Neutrophil (primary cell): ENCODE data around the gene FARSA.
A peak's percentile ranks its signal among the peaks of the same experiment; 100 is the strongest.
"Not testable (repeated sequence)": the region's sequence is repeated elsewhere in the genome, so short reads cannot be mapped to it uniquely, and the experiment has no call there.

ENCODE experiments used
- H3K27ac ChIP-seq: fragments of 200-600 bp; sonication (generic); 2 replicates; pipeline ENCODE4 v1.5.1; 2016; ENCODE audit warnings: mild to moderate bottlenecking, moderate library complexity
- H3K27me3 ChIP-seq: fragments of 200-600 bp; sonication (generic); 2 replicates; pipeline ENCODE4 v1.6.0; 2016; ENCODE audit warnings: mild to moderate bottlenecking
- H3K36me3 ChIP-seq: fragments of 200-600 bp; sonication (generic); 2 replicates; pipeline ENCODE4 v1.5.1; 2017
- H3K4me1 ChIP-seq, 2 experiments: fragments of 200-600 bp in 1 of 2; sonication (generic) in 1 of 2; 1 replicate in 1 of 2; 2 replicates in 1 of 2; pipeline versions ENCODE4 v1.5.1 to v1.6.1; 2013 to 2016; ENCODE audit warnings: low read depth in 1 of 2, low read length in 1 of 2, mild to moderate bottlenecking in 1 of 2, moderate library complexity in 1 of 2; ENCODE audit not compliant: control insufficient read depth in 1 of 2, insufficient read depth in 1 of 2
- H3K4me3 ChIP-seq, 2 experiments: fragments of 200-600 bp in 1 of 2; sonication (generic) in 1 of 2; 1 replicate in 1 of 2; 2 replicates in 1 of 2; pipeline ENCODE4 v1.5.1; 2013 to 2016; ENCODE audit warnings: low read depth in 1 of 2, low read length in 1 of 2, mild to moderate bottlenecking in 1 of 2, moderate library complexity in 1 of 2
- H3K9me3 ChIP-seq: fragments of 200-600 bp; sonication (generic); 2 replicates; pipeline ENCODE4 v1.5.1; 2016
- TF ChIP-seq, protein P1 (sequence below): fragments of 200-600 bp; sonication (generic); IDR thresholded peaks from 2 replicates; pipeline ENCODE4 v1.5.1; 2016; ENCODE audit warnings: antibody characterized with exemption

The FARSA gene

DNA sequence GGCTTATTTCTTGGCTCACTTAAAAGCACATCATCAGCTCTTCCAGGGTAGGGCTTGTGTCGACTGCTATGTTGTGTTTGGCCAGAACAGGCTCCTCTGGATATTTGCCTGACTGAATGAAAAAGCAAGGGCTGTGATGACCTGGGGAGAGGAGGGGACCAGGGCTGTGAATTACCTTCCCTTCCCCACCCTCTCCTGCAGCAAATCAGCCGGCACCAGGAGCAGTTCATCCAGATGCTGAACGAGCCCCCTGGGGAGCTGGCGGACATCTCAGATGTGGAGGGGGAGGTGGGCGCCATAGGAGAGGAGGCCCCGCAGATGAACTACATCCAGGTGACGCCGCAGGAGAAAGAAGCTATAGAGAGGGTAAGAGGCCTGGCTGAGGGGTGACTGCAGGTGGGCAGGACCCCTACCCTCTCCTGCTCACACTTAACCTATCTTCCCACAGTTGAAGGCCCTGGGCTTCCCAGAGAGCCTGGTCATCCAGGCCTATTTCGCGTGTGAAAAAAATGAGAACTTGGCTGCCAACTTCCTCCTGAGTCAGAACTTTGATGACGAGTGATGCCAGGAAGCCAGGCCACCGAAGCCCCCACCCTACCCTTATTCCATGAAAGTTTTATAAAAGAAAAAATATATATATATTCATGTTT, 19.1 kb upstream of the FARSA start:
- Histone ChIP-seq H3K27me3 (no peaks in the 10 kb centered on the region), H3K27ac (peak overlapping the region; percentile 47), H3K9me3 (no peaks in the 10 kb centered on the region), H3K4me1 (peaks cover 13 to 28% of the 10 kb centered on the region in 2 experiments), H3K36me3 (peaks cover 22% of the 10 kb centered on the region), H3K4me3 (no peak overlapping the region)
- TF ChIP-seq, protein P1, sequence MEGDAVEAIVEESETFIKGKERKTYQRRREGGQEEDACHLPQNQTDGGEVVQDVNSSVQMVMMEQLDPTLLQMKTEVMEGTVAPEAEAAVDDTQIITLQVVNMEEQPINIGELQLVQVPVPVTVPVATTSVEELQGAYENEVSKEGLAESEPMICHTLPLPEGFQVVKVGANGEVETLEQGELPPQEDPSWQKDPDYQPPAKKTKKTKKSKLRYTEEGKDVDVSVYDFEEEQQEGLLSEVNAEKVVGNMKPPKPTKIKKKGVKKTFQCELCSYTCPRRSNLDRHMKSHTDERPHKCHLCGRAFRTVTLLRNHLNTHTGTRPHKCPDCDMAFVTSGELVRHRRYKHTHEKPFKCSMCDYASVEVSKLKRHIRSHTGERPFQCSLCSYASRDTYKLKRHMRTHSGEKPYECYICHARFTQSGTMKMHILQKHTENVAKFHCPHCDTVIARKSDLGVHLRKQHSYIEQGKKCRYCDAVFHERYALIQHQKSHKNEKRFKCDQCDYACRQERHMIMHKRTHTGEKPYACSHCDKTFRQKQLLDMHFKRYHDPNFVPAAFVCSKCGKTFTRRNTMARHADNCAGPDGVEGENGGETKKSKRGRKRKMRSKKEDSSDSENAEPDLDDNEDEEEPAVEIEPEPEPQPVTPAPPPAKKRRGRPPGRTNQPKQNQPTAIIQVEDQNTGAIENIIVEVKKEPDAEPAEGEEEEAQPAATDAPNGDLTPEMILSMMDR = no peak

DNA sequence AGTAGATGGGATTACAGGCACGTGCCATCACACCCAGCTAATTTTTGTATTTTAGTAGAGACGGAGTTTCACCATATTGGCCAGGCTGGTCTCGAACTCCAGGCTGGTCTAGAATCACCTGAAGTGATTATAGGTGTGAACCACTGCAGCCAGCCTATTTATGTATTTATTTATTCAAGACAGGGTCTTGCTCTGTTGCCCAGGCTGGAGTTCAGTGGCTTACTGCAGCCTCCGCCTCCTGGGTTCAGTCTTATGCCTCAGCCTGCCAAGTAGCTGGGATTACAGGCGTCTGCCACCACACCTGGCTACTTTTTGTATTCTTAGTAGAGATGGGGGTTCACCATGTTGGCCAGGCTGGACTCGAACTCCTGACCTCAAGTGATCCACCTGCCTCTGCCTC, 18.5 kb upstream of the FARSA start:
- H3K4me3 ChIP-seq, H3K9me3 ChIP-seq, H3K27me3 ChIP-seq: not testable (repeated sequence)
- Histone ChIP-seq H3K36me3 (peaks cover 22% of the 10 kb centered on the region), H3K4me1 (peaks cover 8 to 22% of the 10 kb centered on the region in 2 experiments), H3K27ac (peak overlapping the region; percentile 47)

DNA sequence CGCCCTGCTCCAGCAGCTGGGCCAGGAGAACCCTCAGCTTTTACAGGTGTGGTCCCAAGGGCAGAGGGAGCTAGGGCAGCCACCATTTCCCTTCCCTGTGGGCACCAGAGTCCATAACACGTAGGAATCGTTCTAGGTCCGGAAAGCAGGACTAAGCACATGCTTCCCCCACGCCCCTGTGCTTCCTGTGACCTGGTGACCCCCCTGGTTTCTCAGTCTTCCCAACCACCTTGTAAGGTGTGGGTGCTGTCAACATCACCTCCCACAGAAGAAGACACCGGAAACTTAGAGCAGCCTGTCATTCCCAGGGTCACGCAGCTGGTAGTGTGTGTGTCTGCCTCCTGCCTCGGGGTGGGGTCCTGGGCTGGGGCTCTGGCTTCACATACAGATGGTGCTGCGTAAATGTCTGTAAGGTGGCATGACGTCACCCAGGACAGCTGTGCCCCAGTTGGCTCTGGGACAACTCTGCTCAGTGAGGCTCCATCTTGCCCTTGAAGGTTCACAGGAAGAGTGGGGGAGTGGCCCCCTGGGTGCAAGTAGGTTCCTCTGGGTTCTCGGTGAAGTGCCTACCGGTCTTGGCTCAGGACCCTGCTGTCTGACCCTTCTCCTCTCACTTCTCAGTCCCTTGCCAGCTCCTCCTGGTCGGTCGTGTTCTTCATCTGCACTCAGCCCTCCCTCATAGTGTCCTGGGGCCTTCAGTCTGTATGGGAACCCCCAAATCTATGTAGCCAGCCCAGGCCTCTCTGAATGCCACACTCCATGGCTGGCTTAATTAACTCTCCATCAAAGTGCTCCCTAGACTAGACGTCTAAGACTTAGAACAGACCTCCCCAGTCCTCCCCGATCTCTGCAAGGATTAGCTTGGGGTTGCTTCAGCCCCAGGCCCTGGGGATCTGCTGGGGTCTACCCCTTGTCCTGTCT, 16.1 kb upstream of the FARSA start:
- Histone ChIP-seq H3K4me1 (peaks cover 19 to 26% of the 10 kb centered on the region in 2 experiments), H3K9me3 (no peaks in the 10 kb centered on the region), H3K27ac (peak overlapping the region; percentile 33), H3K27me3 (no peaks in the 10 kb centered on the region), H3K36me3 (peaks cover 22% of the 10 kb centered on the region), H3K4me3 (no peak overlapping the region)
- TF ChIP-seq, protein P1 = no peak

DNA sequence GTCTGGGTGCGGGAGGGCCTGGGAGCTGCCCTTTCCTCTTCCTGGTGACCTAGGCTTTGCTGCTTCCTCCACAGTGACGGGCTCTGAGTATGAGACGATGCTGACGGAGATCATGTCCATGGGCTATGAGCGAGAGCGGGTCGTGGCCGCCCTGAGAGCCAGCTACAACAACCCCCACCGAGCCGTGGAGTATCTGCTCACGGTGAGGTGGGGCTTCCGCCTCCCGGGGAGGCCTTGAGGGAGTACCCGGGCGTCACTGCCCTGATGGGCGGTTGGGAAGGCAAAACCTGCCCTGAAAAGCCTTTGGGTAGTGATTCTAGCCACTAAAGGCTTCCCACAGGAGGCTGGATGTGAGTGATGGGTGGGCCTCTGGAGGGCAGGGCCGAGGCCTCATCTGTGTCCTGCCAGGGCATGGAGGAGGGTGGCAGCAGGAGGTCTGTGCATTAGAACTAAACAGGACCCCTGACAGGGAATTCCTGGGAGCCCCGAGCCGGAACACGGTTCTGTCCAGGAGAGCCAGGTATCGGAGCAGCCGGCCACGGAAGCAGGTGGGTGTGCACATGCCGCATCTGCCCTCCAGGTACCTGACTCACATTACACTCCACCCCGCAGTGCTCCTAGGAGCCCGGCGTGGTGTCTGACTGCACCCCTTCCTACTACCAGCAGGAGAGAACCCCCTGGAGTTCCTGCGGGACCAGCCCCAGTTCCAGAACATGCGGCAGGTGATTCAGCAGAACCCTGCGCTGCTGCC, 15.3 kb upstream of the FARSA start:
- TF ChIP-seq, protein P1 = no peak
- H3K36me3 ChIP-seq = peaks cover 22% of the 10 kb centered on the region
- no peaks in the 10 kb centered on the region for H3K27me3 ChIP-seq
- no peaks in the 10 kb centered on the region for H3K9me3 ChIP-seq
- peaks cover 19 to 20% of the 10 kb centered on the region in 2 experiments for H3K4me1 ChIP-seq
- no peak overlapping the region for H3K27ac ChIP-seq
- H3K4me3 ChIP-seq = no peak overlapping the region

DNA sequence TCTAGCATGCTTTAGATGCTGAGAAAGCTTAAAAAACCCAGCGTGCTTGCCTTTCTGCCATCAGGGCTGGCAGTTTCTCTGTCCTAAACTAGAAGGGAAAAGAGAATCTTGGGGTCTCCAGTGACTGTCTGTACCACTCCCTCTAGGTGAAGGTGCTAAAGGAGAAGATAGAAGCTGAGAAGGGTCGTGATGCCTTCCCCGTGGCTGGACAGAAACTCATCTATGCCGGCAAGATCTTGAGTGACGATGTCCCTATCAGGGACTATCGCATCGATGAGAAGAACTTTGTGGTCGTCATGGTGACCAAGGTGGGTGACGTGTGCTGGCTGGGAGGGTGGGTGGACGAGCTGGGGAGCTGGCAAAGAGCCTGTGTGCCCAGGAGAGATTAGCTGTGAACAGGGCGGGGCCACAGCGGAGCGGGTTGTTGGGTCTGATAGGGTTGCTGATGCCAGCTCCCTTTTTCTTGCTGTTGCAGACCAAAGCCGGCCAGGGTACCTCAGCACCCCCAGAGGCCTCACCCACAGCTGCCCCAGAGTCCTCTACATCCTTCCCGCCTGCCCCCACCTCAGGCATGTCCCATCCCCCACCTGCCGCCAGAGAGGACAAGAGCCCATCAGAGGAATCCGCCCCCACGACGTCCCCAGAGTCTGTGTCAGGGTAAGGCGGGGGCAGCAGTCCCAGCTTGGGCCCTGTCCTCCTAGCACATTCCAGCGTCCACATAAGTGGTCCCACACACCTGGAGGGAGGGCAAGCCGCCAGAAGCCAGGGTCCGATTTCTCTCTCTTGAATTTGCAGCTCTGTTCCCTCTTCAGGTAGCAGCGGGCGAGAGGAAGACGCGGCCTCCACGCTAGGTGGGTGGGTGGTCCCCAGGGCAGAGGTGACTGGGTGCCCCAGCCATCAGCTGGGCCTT, 14.4 kb upstream of the FARSA start:
- TF ChIP-seq, protein P1 = no peak
- H3K27me3 ChIP-seq = no peaks in the 10 kb centered on the region
- peaks cover 19 to 20% of the 10 kb centered on the region in 2 experiments for H3K4me1 ChIP-seq
- H3K27ac ChIP-seq = no peak overlapping the region
- H3K36me3 ChIP-seq = peaks cover 29% of the 10 kb centered on the region
- H3K4me3 ChIP-seq = no peak overlapping the region
- no peaks in the 10 kb centered on the region for H3K9me3 ChIP-seq
